ENCODE data around the gene GEMIN7. TPM values are rescaled to one million over a fixed set of nuclear protein-coding genes. Genes with fewer than 3 reads are reported as not detected.
A peak's percentile ranks its signal among the peaks of the same experiment; 100 is the strongest.

The GEMIN7 gene
- total and polyA plus RNA-seq, 10 donors = 19.6 to 51.1 (median 27.4) TPM

- Histone ChIP-seq H3K4me1 (peaks cover 25 to 82% (median 63%) of the 10 kb centered on the region in 6 donors), H3K9me3 (no peaks in the 10 kb centered on the region), H3K4me3 (peak within 1 kb of the TSS; percentile 56 to 94 (median 78)), H3K36me3 (peaks cover 0 to 33% (median 18%) of the 10 kb centered on the region in 6 donors), H3K27me3 (replicated peaks in 1 of 7) (no peaks in the 10 kb centered on the region), H3K27ac (peak within 1 kb of the TSS; percentile 80 to 94 (median 90))
- 1 to 3% (median 2%) methylated on average over 38 to 81 of the region's 81 CpGs for WGBS, 5 donors
- DNase-seq = peak; percentile 97
- TF ChIP-seq POLR2AphosphoS5 (IDR thresholded peaks at IDR 0.05) (peak; percentile 81 to 90 (median 88)), POLR2A (IDR thresholded peaks at IDR 0.05) (peak in 1 of 3 donors; percentile 49), CTCF (IDR thresholded peaks at IDR 0.05 in 8 of 11, conservative IDR thresholded peaks at IDR 0.05 in 3 of 11) (no peak)
- intact Hi-C loops (cut with DNase I; ENCODE audit: low total_unique reads) = no loop called here
These were observed 2.8 kb upstream of the GEMIN7 start, which contains the start of gene ZNF296 for GRCh38 chr19:45076029-45076850. TSS of gene ZNF296 (minus strand) at chr19:45076478. CDS start at chr19:45076373, 105 bp downstream.

GRCh38 chr19:45076851-45077730 is 2.0 kb upstream of the GEMIN7 start:
- no peaks in the 10 kb centered on the region for H3K9me3 ChIP-seq
- H3K27me3 ChIP-seq (replicated peaks in 1 of 7) = no peaks in the 10 kb centered on the region
- intact Hi-C loops (cut with DNase I; ENCODE audit: low total_unique reads) = no loop called here
- H3K27ac ChIP-seq = peak overlapping the region; percentile 80 to 94 (median 90)
- 80 to 85% (median 83%) methylated on average over 15 of the region's 15 CpGs for WGBS, 5 donors
- H3K4me3 ChIP-seq = peak overlapping the region in 7 of 8 donors; percentile 73 to 94 (median 79)
- peaks cover 0 to 33% (median 17%) of the 10 kb centered on the region in 6 donors for H3K36me3 ChIP-seq
- TF ChIP-seq POLR2AphosphoS5 (IDR thresholded peaks at IDR 0.05) = no peak
- TF ChIP-seq CTCF (IDR thresholded peaks at IDR 0.05 in 8 of 11, conservative IDR thresholded peaks at IDR 0.05 in 3 of 11) = no peak
- no peak for TF ChIP-seq POLR2A (IDR thresholded peaks at IDR 0.05)
- DNase-seq = no peak
- H3K4me1 ChIP-seq = peaks cover 25 to 89% (median 68%) of the 10 kb centered on the region in 6 donors

- intact Hi-C loops (cut with DNase I; ENCODE audit: low total_unique reads) = no loop called here
- TF ChIP-seq POLR2AphosphoS5 (IDR thresholded peaks at IDR 0.05) = no peak
- TF ChIP-seq POLR2A (IDR thresholded peaks at IDR 0.05) = no peak
- no peak for TF ChIP-seq CTCF (IDR thresholded peaks at IDR 0.05 in 8 of 11, conservative IDR thresholded peaks at IDR 0.05 in 3 of 11)
- peak overlapping the region; percentile 52 to 90 (median 86) for H3K27ac ChIP-seq
- H3K9me3 ChIP-seq = no peaks in the 10 kb centered on the region
- H3K4me3 ChIP-seq = peak overlapping the region; percentile 79 to 99 (median 84)
- H3K27me3 ChIP-seq (replicated peaks in 1 of 7) = no peaks in the 10 kb centered on the region
- WGBS, 5 donors = 58 to 69% (median 64%) methylated on average over 8 to 10 of the region's 10 CpGs
- peaks cover 0 to 33% (median 11%) of the 10 kb centered on the region in 6 donors for H3K36me3 ChIP-seq
- DNase-seq = no peak
- H3K4me1 ChIP-seq = peaks cover 25 to 91% (median 69%) of the 10 kb centered on the region in 6 donors
These were observed 534 bp upstream of the GEMIN7 start for GRCh38 chr19:45078390-45079062.

Measured in spleen (tissue), 11 donors.